ENCODE data around the gene DNAJC1. TPM values are rescaled to one million over a fixed set of nuclear protein-coding genes. Genes with fewer than 3 reads are reported as not detected.
A peak's percentile ranks its signal among the peaks of the same experiment; 100 is the strongest.

Gene DNAJC1
- total RNA-seq, 1 donor from 2014 or later: 18.2 TPM

- Mint-ChIP-seq H3K27me3 (no peaks in the 10 kb centered on the region), H3K27ac (no peak overlapping the region)
- TF ChIP-seq CTCF (conservative IDR thresholded peaks at IDR 0.05): no peak
These were observed 11.7 kb downstream of the DNAJC1 start for GRCh38 chr10:21991785-21992184.

GRCh38 chr10:21990449-21990848 is 13.1 kb downstream of the DNAJC1 start:
- no peak for TF ChIP-seq CTCF (conservative IDR thresholded peaks at IDR 0.05)
- peaks cover 4% of the 10 kb centered on the region for H3K36me3 Mint-ChIP-seq
- no peaks in the 10 kb centered on the region for H3K9me3 Mint-ChIP-seq
- no peak overlapping the region for H3K27ac Mint-ChIP-seq
- H3K27me3 Mint-ChIP-seq: no peaks in the 10 kb centered on the region
- no peak for DNase-seq (ENCODE audit: extremely low spot score, unreplicated experiment)
- no peak overlapping the region for H3K4me3 Mint-ChIP-seq
- no peaks in the 10 kb centered on the region for H3K4me1 Mint-ChIP-seq (ENCODE audit: unreplicated experiment)

More at GRCh38 chr10:21991785-21992184, 11.7 kb downstream of the DNAJC1 start:
- Mint-ChIP-seq H3K9me3 (no peaks in the 10 kb centered on the region), H3K36me3 (no peaks in the 10 kb centered on the region), H3K4me3 (no peak overlapping the region), H3K4me1 (ENCODE audit: unreplicated experiment) (no peaks in the 10 kb centered on the region)
- no peak for DNase-seq (ENCODE audit: extremely low spot score, unreplicated experiment)

GRCh38 chr10:21989453-21990154 is 13.9 kb downstream of the DNAJC1 start:
- DNase-seq (ENCODE audit: extremely low spot score, unreplicated experiment): no peak
- H3K4me1 Mint-ChIP-seq (ENCODE audit: unreplicated experiment): no peaks in the 10 kb centered on the region
- no peak overlapping the region for H3K4me3 Mint-ChIP-seq
- peaks cover 4% of the 10 kb centered on the region for H3K36me3 Mint-ChIP-seq
- H3K27ac Mint-ChIP-seq: peak overlapping the region; percentile 6
- no peaks in the 10 kb centered on the region for H3K27me3 Mint-ChIP-seq
- no peaks in the 10 kb centered on the region for H3K9me3 Mint-ChIP-seq
- TF ChIP-seq CTCF (conservative IDR thresholded peaks at IDR 0.05): peak; percentile 74

GRCh38 chr10:21985541-21985940 is 18.0 kb downstream of the DNAJC1 start:
- peaks cover 4% of the 10 kb centered on the region for H3K36me3 Mint-ChIP-seq
- H3K9me3 Mint-ChIP-seq: no peaks in the 10 kb centered on the region
- no peak for DNase-seq (ENCODE audit: extremely low spot score, unreplicated experiment)

GRCh38 chr10:21981118-21981517 is 22.4 kb downstream of the DNAJC1 start:
- no peak overlapping the region for H3K27ac Mint-ChIP-seq
- no peak overlapping the region for H3K4me3 Mint-ChIP-seq
- TF ChIP-seq CTCF (conservative IDR thresholded peaks at IDR 0.05): no peak
- DNase-seq (ENCODE audit: extremely low spot score, unreplicated experiment): no peak
- H3K36me3 Mint-ChIP-seq: peaks cover under 1% of the 10 kb centered on the region
- peaks cover 6% of the 10 kb centered on the region for H3K27me3 Mint-ChIP-seq
- H3K9me3 Mint-ChIP-seq: no peaks in the 10 kb centered on the region
- H3K4me1 Mint-ChIP-seq (ENCODE audit: unreplicated experiment): peaks cover 15% of the 10 kb centered on the region

More at GRCh38 chr10:21985541-21985940, 18.0 kb downstream of the DNAJC1 start:
- no peak for TF ChIP-seq CTCF (conservative IDR thresholded peaks at IDR 0.05)
- Mint-ChIP-seq H3K4me1 (ENCODE audit: unreplicated experiment) (no peaks in the 10 kb centered on the region), H3K27me3 (no peaks in the 10 kb centered on the region), H3K27ac (no peak overlapping the region), H3K4me3 (no peak overlapping the region)
